ENCODE data around the gene CASZ1.

GRCh38 chr1:10693152-10693496, 103.3 kb downstream of the CASZ1 start:
- TF ChIP-seq CTCF (IDR thresholded peaks at IDR 0.05; ENCODE audit: borderline replicate concordance, extremely low read depth, low read length, poor library complexity, severe bottlenecking) (no peak), EZH2 (IDR thresholded peaks at IDR 0.05; ENCODE audit: borderline replicate concordance, low read depth, low read length, severe bottlenecking) (no peak)

Measured in DND-41 (cell line).